ENCODE measurements around the gene ARL5C. TPM values are rescaled to one million over a fixed set of nuclear protein-coding genes. Genes with fewer than 3 reads are reported as not detected.
"Not testable (repeated sequence)": the region's sequence is repeated elsewhere in the genome, so short reads cannot be mapped to it uniquely, and the experiment has no call there.

ARL5C gene
- total RNA-seq, 2 donors from 2014 or later: not detected

DNA sequence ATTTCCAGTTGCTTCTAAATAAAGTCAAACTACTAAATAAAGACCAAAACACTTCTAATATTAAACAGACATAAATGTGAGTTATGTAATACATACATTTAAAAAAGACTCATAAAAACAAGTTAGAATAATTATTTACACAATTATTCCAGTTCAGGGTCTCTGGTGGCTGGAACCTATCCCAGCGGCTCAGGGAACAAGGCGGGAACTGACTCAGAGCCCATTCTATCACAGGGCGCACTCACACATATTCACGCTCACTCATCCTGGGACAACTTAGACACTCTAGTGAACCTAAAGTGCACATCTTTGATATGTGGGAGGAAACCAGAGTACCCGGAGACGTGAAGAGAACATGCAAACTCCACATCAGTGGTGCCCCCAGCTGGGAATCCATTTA, 39.5 kb downstream of the ARL5C start:
- H3K4me1 ChIP-seq: no peaks in the 10 kb centered on the region
- DNase-seq (ENCODE audit: low spot score): no peak
- H3K4me3 ChIP-seq: no peak overlapping the region
- no peak overlapping the region for H3K27ac ChIP-seq
- H3K9me3 ChIP-seq: no peaks in the 10 kb centered on the region
- no peak for TF ChIP-seq CTCF (IDR thresholded peaks at IDR 0.05)
- H3K27me3 ChIP-seq: no peaks in the 10 kb centered on the region
- H3K36me3 ChIP-seq: no peaks in the 10 kb centered on the region

GRCh38 chr17:39125143-39125875, 40.7 kb downstream of the ARL5C start:
- Histone ChIP-seq H3K27me3 (no peaks in the 10 kb centered on the region), H3K4me3 (no peak overlapping the region), H3K27ac (no peak overlapping the region), H3K9me3 (no peaks in the 10 kb centered on the region), H3K4me1 (no peaks in the 10 kb centered on the region), H3K36me3 (no peaks in the 10 kb centered on the region)
- DNase-seq (ENCODE audit: low spot score): no peak
- no peak for TF ChIP-seq CTCF (IDR thresholded peaks at IDR 0.05)

DNA sequence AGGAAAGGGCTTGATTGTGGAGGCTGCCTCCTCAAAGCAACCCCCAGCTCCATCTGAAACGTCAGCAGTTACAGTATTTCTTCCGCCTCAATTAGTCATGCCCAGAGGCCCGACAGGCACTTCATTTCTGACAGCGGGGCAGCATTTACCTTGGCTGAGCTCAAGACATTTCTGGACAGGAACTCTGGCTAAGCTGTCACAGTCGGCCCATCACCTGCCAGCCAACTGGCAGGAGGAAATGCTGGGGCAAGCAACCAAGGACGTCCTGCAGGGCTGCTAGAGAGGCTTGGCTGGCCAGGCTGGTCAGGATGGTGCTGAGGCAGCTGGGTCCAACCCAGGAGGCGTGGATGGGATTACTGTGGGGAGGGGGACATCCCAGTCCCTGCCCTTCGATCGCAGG, 42.3 kb downstream of the ARL5C start:
- TF ChIP-seq CTCF (IDR thresholded peaks at IDR 0.05): no peak
- DNase-seq (ENCODE audit: low spot score): no peak
- H3K27me3 ChIP-seq: no peaks in the 10 kb centered on the region
- H3K9me3 ChIP-seq: no peaks in the 10 kb centered on the region
- H3K36me3 ChIP-seq: no peaks in the 10 kb centered on the region
- H3K27ac ChIP-seq: no peak overlapping the region
- no peaks in the 10 kb centered on the region for H3K4me1 ChIP-seq
- no peak overlapping the region for H3K4me3 ChIP-seq

- no peak for DNase-seq (ENCODE audit: low spot score)
- H3K4me1 ChIP-seq: no peaks in the 10 kb centered on the region
- no peaks in the 10 kb centered on the region for H3K9me3 ChIP-seq
- H3K27me3 ChIP-seq: no peaks in the 10 kb centered on the region
- no peaks in the 10 kb centered on the region for H3K36me3 ChIP-seq
- no peak for TF ChIP-seq CTCF (IDR thresholded peaks at IDR 0.05)
- no peak overlapping the region for H3K27ac ChIP-seq
- H3K4me3 ChIP-seq: no peak overlapping the region
These were observed 43.0 kb downstream of the ARL5C start for GRCh38 chr17:39122991-39123390.

DNA sequence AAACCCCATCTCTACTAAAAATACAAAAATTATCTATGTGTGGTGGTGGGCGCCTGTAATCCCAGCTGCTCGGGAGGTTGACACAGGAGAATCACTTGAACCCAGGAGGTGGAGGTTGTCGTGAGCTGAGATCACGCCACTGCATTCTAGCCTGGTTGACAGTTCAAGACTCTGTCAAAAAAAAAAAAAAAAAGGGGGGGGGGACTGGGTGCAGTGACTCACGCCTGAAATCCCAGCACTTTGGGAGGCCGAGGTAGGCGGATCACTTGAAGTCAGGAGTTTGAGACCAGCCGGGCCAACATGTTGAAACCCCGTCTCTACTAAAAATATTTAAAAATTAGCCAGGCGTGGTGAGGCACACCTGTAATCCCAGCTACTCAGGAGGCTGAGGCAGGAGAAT, 44.0 kb downstream of the ARL5C start:
- not testable (repeated sequence) for H3K27ac ChIP-seq; H3K36me3 ChIP-seq; DNase-seq (ENCODE audit: low spot score); H3K4me1 ChIP-seq; H3K9me3 ChIP-seq; H3K27me3 ChIP-seq; H3K4me3 ChIP-seq

GRCh38 chr17:39118674-39119419, 47.1 kb downstream of the ARL5C start:
- Histone ChIP-seq H3K27ac (no peak overlapping the region), H3K4me1 (peaks cover 0 to 4% of the 10 kb centered on the region in 2 donors), H3K27me3 (no peaks in the 10 kb centered on the region), H3K4me3 (no peak overlapping the region), H3K9me3 (no peaks in the 10 kb centered on the region), H3K36me3 (no peaks in the 10 kb centered on the region)
- TF ChIP-seq CTCF (IDR thresholded peaks at IDR 0.05): no peak
- DNase-seq (ENCODE audit: low spot score): no peak
